H1 (cell line): ENCODE data around the gene DPF1. TPM values are rescaled to one million over a fixed set of nuclear protein-coding genes. Genes with fewer than 3 reads are reported as not detected.

Source experiments
- CTCF ChIA-PET: fragments of 300-600 bp; sonication (Branson Sonifier 250); formaldehyde crosslinking; loops from one replicate; lab custom pipeline; 2021; ENCODE audit not compliant: partially characterized antibody; lab: Charles Lee
- POLR2A ChIA-PET: fragments of 300-600 bp; sonication (Branson Sonifier 250); formaldehyde crosslinking; loops from one replicate; lab custom pipeline; 2021; ENCODE audit warnings: inconsistent platforms; ENCODE audit not compliant: partially characterized antibody; lab: Charles Lee
- DNase-seq, 2 experiments: peaks; one replicate each; pipeline versions ENCODE4 v3.0.0 to v3.0.0-alpha.2; 2010 to 2022; ENCODE audit warnings: low spot score in 2 of 2, low read depth in 1 of 2, mixed read lengths in 1 of 2
- FAIRE-seq: peaks from 2 replicates; lab custom pipeline; 2011; peaks lifted over from hg19 to GRCh38; lab: Jason Lieb, UNC
- H2AFZ ChIP-seq: 2 replicates; pipeline ENCODE4 v1.8.1; 2012; ENCODE audit warnings: low read length, inconsistent platforms
- H2AK5ac ChIP-seq: 2 replicates; pipeline ENCODE4 v1.6.1; 2013; ENCODE audit warnings: low read depth, low read length
- H2BK120ac ChIP-seq: replicated peaks from 2 replicates; pipeline ENCODE3; 2013; ENCODE audit warnings: low read depth, low read length, inconsistent platforms
- H2BK12ac ChIP-seq: 2 replicates; pipeline ENCODE4 v1.6.1; 2013; ENCODE audit warnings: low read depth, low read length
- H2BK15ac ChIP-seq: 2 replicates; pipeline ENCODE4 v1.6.1; 2013; ENCODE audit warnings: low read length
- H2BK20ac ChIP-seq: 2 replicates; pipeline ENCODE4 v1.6.1; 2013; ENCODE audit warnings: low read length
- H2BK5ac ChIP-seq: 2 replicates; pipeline ENCODE4 v1.6.1; 2013; ENCODE audit warnings: low read depth, low read length
- H3K14ac ChIP-seq: 2 replicates; pipeline ENCODE4 v1.6.1; 2013; ENCODE audit warnings: inconsistent platforms; ENCODE audit not compliant: insufficient read length
- H3K18ac ChIP-seq: 2 replicates; pipeline ENCODE4 v1.6.1; 2013; ENCODE audit warnings: low read length; ENCODE audit errors: extremely low read depth
- H3K23ac ChIP-seq: 2 replicates; pipeline ENCODE4 v1.6.1; 2013; ENCODE audit warnings: inconsistent platforms; ENCODE audit not compliant: insufficient read length
- H3K23me2 ChIP-seq: 2 replicates; pipeline ENCODE4 v1.6.1; 2013; ENCODE audit warnings: low read depth, low read length
- H3K27ac ChIP-seq: 2 replicates; pipeline ENCODE4 v1.6.1; 2011; ENCODE audit warnings: low read depth, low read length, inconsistent platforms
- H3K27me3 ChIP-seq, 4 experiments: replicated peaks in 1 of 4; 1 replicate in 1 of 4; 2 replicates in 3 of 4; pipeline versions ENCODE4 v1.6.1 to v1.8.1; 2011 to 2013; ENCODE audit warnings: low read length in 3 of 4, mild to moderate bottlenecking in 3 of 4, inconsistent platforms in 2 of 4, mixed read lengths in 2 of 4, moderate library complexity in 1 of 4; ENCODE audit not compliant: control insufficient read depth in 3 of 4, insufficient read depth in 3 of 4; ENCODE audit errors: extremely low read depth in 1 of 4
- H3K36me3 ChIP-seq, 4 experiments: 2 replicates each; pipeline versions ENCODE4 v1.6.1 to v1.8.1; 2011 to 2013; ENCODE audit warnings: mild to moderate bottlenecking in 4 of 4, low read length in 3 of 4, moderate library complexity in 2 of 4, control low read depth in 1 of 4, inconsistent platforms in 1 of 4; ENCODE audit not compliant: insufficient read depth in 4 of 4, control insufficient read depth in 2 of 4
- H3K4ac ChIP-seq: replicated peaks from 2 replicates; pipeline ENCODE3; 2013; ENCODE audit warnings: low read length, low read depth, mixed read lengths, inconsistent platforms; ENCODE audit not compliant: insufficient read length
- H3K4me1 ChIP-seq, 4 experiments: replicated peaks in 1 of 4; 1 replicate in 1 of 4; 2 replicates in 3 of 4; pipeline versions ENCODE4 v1.6.1 to v1.8.1; 2011 to 2013; ENCODE audit warnings: low read length in 3 of 4, inconsistent platforms in 2 of 4, mixed read lengths in 1 of 4; ENCODE audit not compliant: insufficient read depth in 4 of 4, control insufficient read depth in 3 of 4
- H3K4me2 ChIP-seq, 2 experiments: 2 replicates each; pipeline versions ENCODE4 v1.6.1 to v1.8.1; 2011 to 2013; ENCODE audit warnings: low read depth in 2 of 2, low read length in 2 of 2, control low read depth in 1 of 2, inconsistent platforms in 1 of 2, mild to moderate bottlenecking in 1 of 2; ENCODE audit not compliant: insufficient read depth in 1 of 2
- H3K4me3 ChIP-seq, 4 experiments: fragments of 200-600, 300-600 bp in 1 of 4; sonication (generic), shearing (Covaris generic), sonication (Bioruptor Twin) in 1 of 4; 2 replicates each; pipeline versions ENCODE4 v1.5.1 to v1.8.1; 2011 to 2016; ENCODE audit warnings: low read length in 4 of 4, low read depth in 3 of 4, control low read depth in 2 of 4, inconsistent platforms in 2 of 4, mild to moderate bottlenecking in 2 of 4, mixed read lengths in 1 of 4, moderate library complexity in 1 of 4; ENCODE audit not compliant: insufficient read depth in 2 of 4; ENCODE audit errors: extremely low read depth in 1 of 4
- H3K56ac ChIP-seq: replicated peaks from 2 replicates; pipeline ENCODE3; 2013; ENCODE audit warnings: low read depth, mild to moderate bottlenecking, mixed read lengths, low read length, inconsistent platforms; ENCODE audit not compliant: insufficient read length
- H3K79me1 ChIP-seq: 2 replicates; pipeline ENCODE4 v1.6.1; 2013; ENCODE audit warnings: low read depth, low read length, control low read depth
- H3K79me2 ChIP-seq, 2 experiments: 2 replicates each; pipeline versions ENCODE4 v1.6.1 to v1.8.1; 2012 to 2013; ENCODE audit warnings: low read length in 2 of 2, mild to moderate bottlenecking in 2 of 2, inconsistent platforms in 1 of 2; ENCODE audit not compliant: insufficient read depth in 2 of 2, control insufficient read depth in 1 of 2
- H3K9ac ChIP-seq, 4 experiments: replicated peaks in 1 of 4; 1 replicate in 1 of 4; 2 replicates in 3 of 4; pipeline versions ENCODE4 v1.6.1 to v1.8.1; 2011 to 2013; ENCODE audit warnings: low read depth in 3 of 4, low read length in 3 of 4, control low read depth in 2 of 4, mild to moderate bottlenecking in 2 of 4, moderate library complexity in 2 of 4, inconsistent platforms in 1 of 4; ENCODE audit errors: extremely low read depth in 1 of 4
- H3K9me3 ChIP-seq, 2 experiments: 2 replicates each; pipeline versions ENCODE4 v1.6.1 to v1.8.1; 2012 to 2013; ENCODE audit warnings: mild to moderate bottlenecking in 2 of 2, moderate library complexity in 2 of 2, control low read depth in 1 of 2, inconsistent platforms in 1 of 2, low read depth in 1 of 2, low read length in 1 of 2, mixed read lengths in 1 of 2; ENCODE audit not compliant: insufficient read depth in 2 of 2
- H4K20me1 ChIP-seq, 2 experiments: replicated peaks in 1 of 2; 2 replicates each; pipeline versions ENCODE3 to v1.8.1; 2011 to 2013; ENCODE audit warnings: inconsistent platforms in 2 of 2, low read length in 2 of 2, mild to moderate bottlenecking in 1 of 2; ENCODE audit not compliant: insufficient read depth in 2 of 2, control insufficient read depth in 1 of 2
- H4K5ac ChIP-seq: 2 replicates; pipeline ENCODE4 v1.6.1; 2013; ENCODE audit warnings: low read length, low read depth, mixed read lengths, inconsistent platforms; ENCODE audit not compliant: insufficient read length
- H4K8ac ChIP-seq: 2 replicates; pipeline ENCODE4 v1.8.0; 2013; ENCODE audit warnings: mild to moderate bottlenecking, moderate library complexity, low read length, inconsistent platforms; ENCODE audit not compliant: insufficient read depth; ENCODE audit errors: extremely low read depth
- H4K91ac ChIP-seq: replicated peaks from 2 replicates; pipeline ENCODE3; 2013; ENCODE audit warnings: low read length, mixed read lengths, inconsistent platforms; ENCODE audit not compliant: insufficient read length
- ASH2L ChIP-seq: fragments of 200-600, 300-600 bp; sonication (generic); IDR thresholded peaks from one replicate; pipeline ENCODE4 v1.7.1; 2017; ENCODE audit warnings: low read length
- EP300 ChIP-seq, 2 experiments: IDR thresholded peaks; 1 replicate in 1 of 2; 2 replicates in 1 of 2; pipeline ENCODE4 v1.6.1; 2011 to 2012; ENCODE audit warnings: low read depth in 2 of 2, low read length in 2 of 2, mild to moderate bottlenecking in 2 of 2, borderline replicate concordance in 1 of 2, inconsistent platforms in 1 of 2, moderate library complexity in 1 of 2
- TBP ChIP-seq: IDR thresholded peaks from 2 replicates; pipeline ENCODE4 v1.6.1; 2011; ENCODE audit warnings: low read depth, low read length, improper control_type of control experiment
- TCF12 ChIP-seq: IDR thresholded peaks from 2 replicates; pipeline ENCODE4 v1.6.1; 2011; ENCODE audit warnings: low read depth, mild to moderate bottlenecking, low read length
- WGBS, 2 experiments: shearing (Covaris generic) in 1 of 2; methylation state at CpG; one replicate each; pipeline versions ENCODE4 v1.1.6 to v1.1.7; 2013 to 2015; ENCODE audit warnings: low lambda C conversion rate in 2 of 2, mixed read lengths in 2 of 2, inconsistent platforms in 1 of 2, low coverage in 1 of 2, missing lambda C conversion rate in 1 of 2; ENCODE audit not compliant: insufficient replicate concordance in 2 of 2, insufficient coverage in 1 of 2, insufficient read length in 1 of 2; ENCODE audit errors: extremely low coverage in 1 of 2, missing lambda C conversion rate in 1 of 2; 5-methylcytosine and 5-hydroxymethylcytosine counted together
- polyA plus RNA-seq, 7 experiments: library from polyadenylated mRNA; depleted of rRNA in 3 of 7; stranded (reverse) in 5 of 7; unstranded in 2 of 7; fragments of >200 nt in 5 of 7; fragments of 200-250 nt in 2 of 7; gene quantifications; 1 replicate in 5 of 7; 2 replicates in 1 of 7; 4 replicates in 1 of 7; pipeline versions ENCODE4 v1.2.1 to v1.2.3, GENCODE V29; 2011 to 2013; ENCODE audit warnings: missing spikeins in 2 of 7, mixed read lengths in 2 of 7
- total RNA-seq: library from RNA; stranded (reverse); fragmentation: NEBNext Ultra II Directional; extraction: Animal tissue kit (Norgen Biotek cat#: 25700); gene quantifications from 2 replicates; pipeline ENCODE4 v1.2.1, GENCODE V29; 2021

Gene DPF1
- total and polyA plus RNA-seq, 2 of the 8 experiments (the other 6 are each of a cell fraction or from before 2014, with no cell fraction given) = 12.9 to 15.6 TPM

DNA sequence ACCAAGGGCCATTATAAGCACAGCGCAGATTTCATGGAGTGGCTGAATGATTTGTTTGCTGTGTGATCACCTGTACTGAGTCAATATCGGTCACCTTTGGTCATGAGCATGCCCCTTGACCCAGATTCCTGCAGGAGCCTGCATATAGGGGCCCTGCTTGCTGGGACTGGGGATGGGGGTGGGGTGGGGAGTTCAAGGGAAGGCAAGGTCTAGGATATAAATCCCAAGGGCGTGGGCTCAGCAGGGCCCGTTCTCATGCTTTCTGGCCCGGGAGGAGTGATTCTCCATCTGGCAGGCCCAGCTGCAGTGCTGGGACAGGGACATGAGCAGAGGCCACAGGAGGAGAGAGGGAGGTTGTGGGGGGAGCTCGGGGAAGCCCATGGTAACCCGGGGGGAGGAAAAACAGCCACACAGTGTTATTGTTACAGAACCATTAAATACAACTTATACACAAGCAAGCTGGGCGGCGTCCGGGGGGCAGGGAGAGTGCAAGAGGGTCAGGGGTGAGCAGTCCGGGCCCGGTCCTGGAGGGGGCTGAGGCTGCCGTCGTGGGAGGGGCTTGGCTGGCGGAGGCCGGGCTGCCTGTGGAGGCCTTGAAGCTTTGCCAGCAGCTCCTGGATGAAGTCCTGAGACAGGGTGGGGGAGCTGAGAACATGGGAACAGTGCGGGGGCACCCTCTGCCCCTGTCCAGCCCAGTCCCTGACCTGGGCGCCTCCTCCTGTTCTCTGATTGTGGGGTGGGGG is 27.0 kb upstream of the DPF1 start:
- Histone ChIP-seq H3K4me1 (peaks cover 10 to 39% (median 24%) of the 10 kb centered on the region in 4 experiments), H2BK5ac (peak overlapping the region; percentile 78), H2BK12ac (peak overlapping the region; percentile 84; the same call in 1 of the 2 replicates), H3K14ac (no peak overlapping the region), H2AK5ac (no peak overlapping the region; the same call in 1 of the 2 replicates), H4K8ac (no peak overlapping the region; the same call in 1 of the 2 replicates), H3K9me3 (no peaks in the 10 kb centered on the region), H3K79me1 (0 out of 2 replicates have a peak, but pooled peaks cover 2% of the 10 kb centered on the region), H3K4ac (no peak overlapping the region), H3K23ac (no peak overlapping the region), H2BK20ac (peak overlapping the region; percentile 74; the same call in 1 of the 2 replicates), H3K9ac (no peak overlapping the region), H3K56ac (no peak overlapping the region), H3K27me3 (peaks cover 0 to 9% (median 8%) of the 10 kb centered on the region in 4 experiments; a peak in 4 of 7 replicates), H2BK120ac (no peak overlapping the region), H3K27ac (no peak overlapping the region), H3K4me2 (peak overlapping the region; percentile 58 to 75), H4K5ac (peak overlapping the region; percentile 29), H3K36me3 (no peaks in the 10 kb centered on the region), H3K79me2 (no peaks in the 10 kb centered on the region), H2AFZ (no peak overlapping the region), H4K20me1 (peaks cover 0 to 2% of the 10 kb centered on the region in 2 experiments), H3K18ac (peak overlapping the region; percentile 75), H3K4me3 (peak overlapping the region in 3 of 4 experiments; percentile 4 to 50 (median 14); a peak in 5 of 8 replicates), H4K91ac (peak overlapping the region; percentile 57), H3K23me2 (peaks cover 8% of the 10 kb centered on the region; the same call in 1 of the 2 replicates), H2BK15ac (peak overlapping the region; percentile 29; the same call in 1 of the 2 replicates)
- TF ChIP-seq TCF12 (0 out of 2 replicates have a peak, but pooled peaks have one; percentile 9), EP300 (IDR thresholded peaks at IDR 0.05; ENCODE audit: borderline replicate concordance in 1 of 2, low read depth in 2 of 2, low read length in 2 of 2) (no peak), TBP (no peak), ASH2L (peak; percentile 26)
- CTCF ChIA-PET = interaction anchor here (0.9 to 10.2 kb wide), 22 partner anchors 7 to 143 kb away, joined by 3 to 124 read pairs (median 4); partner anchors contain the start of genes C19orf33, CATSPERG, GGN and SPINT2
- DNase-seq = peak in 1 of 2 experiments; percentile 70
- 35% methylated on average over 17 of the region's 18 CpGs; no CpG with 5 or more reads in 1 of the 2 experiments for WGBS, 2 experiments
- FAIRE-seq = peak; percentile 50
- POLR2A ChIA-PET = interaction anchor here (0.8 to 3.4 kb wide), 16 partner anchors 8 to 135 kb away, joined by 3 to 19 read pairs (median 6); partner anchors contain the start of genes C19orf33 and SPINT2
